GM18511 (cell line): ENCODE data around the gene ZFPM1.
"Not testable (repeated sequence)": the region's sequence is repeated elsewhere in the genome, so short reads cannot be mapped to it uniquely, and the experiment has no call there.

Experiments
- ATAC-seq: cut with Tn5 transposase; IDR thresholded peaks from one replicate; pipeline ENCODE4 v1.9.1; 2021; ENCODE audit warnings: mild to moderate bottlenecking, moderate library complexity; ENCODE audit not compliant: unreplicated experiment

ZFPM1 gene

DNA sequence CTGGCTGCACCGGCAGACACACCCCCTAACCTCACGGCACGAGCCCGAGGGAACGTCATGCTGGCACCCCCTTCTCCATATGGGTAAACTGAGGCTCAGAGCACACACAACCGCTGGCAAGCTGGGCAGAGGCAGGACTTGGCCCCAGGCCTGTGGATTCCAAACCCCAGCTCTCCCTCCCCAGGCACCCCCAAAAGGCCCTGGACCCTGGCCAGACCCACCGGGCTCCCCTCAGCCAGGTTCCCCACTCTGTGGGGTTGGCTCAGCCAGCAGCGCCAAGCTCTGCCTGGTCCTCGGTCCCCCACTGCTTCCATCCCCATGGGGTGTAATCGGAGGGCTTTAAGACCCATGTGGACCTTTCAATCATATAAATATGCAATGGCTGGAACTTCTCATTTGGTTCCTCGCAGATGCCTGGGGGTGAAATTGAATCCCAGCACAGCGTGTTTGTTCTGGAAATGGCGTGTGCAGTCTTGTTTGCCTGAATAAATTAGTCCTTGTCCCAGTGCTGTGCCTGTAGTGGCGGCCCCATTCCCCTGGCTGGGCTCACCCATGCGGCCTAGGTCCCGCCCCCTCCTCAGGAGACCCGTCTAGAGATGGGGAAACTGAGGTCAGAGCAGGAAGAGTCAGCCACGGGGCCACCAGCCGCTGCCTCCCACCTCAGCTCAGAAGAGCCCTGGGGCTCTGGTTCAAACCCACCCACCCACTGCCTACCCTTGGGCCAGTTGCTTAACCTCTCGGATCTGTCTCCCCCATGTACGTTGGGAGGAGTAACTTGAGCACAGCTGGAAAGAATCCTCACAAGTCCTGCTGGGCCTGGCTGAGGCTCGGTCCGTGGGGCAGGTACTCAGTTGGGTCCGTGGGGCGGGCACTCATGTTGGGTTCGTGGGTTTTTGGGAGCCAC is 57.3 kb downstream of the ZFPM1 start:
- ATAC-seq: no peak

DNA sequence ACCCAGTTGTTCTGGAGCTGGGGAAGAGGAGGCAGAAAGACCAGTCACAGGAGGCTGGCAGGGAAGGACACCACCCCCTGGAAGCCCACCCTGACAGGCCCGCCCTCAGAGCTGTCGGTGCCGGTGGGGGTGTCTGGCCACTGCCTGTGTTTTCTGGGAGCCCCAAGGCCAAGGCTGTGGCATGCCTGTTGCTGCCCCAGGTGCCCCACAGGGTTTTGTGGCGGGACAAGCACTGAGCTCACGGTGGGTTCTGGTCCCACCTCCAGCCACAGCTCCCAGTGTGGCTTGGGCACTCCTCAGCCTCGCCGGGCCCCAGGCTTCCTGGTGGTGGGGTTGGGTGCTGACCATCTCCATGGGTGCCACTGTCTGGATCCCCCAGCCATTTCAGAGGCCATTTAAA is 58.0 kb downstream of the ZFPM1 start:
- no peak for ATAC-seq

DNA sequence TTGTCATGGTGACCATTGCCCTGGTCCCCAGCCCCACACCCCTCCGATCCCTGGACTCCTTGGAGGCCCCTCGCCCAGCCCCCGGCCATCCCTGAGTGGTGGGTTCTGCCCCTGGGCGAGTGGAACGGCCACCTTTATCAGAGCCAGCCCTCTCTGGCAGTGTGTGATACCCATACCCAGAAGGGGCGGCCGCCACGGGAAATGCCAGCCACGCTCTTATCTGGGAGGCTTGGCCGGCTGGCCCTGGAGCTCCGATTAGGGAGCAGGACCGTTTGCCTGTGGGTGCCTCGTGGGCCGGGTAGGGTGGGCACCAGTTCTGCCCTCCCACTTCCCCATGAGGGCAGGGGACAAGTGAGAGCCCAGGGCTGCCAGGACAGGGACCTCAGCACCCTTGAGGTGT is 58.8 kb downstream of the ZFPM1 start:
- no peak for ATAC-seq

DNA sequence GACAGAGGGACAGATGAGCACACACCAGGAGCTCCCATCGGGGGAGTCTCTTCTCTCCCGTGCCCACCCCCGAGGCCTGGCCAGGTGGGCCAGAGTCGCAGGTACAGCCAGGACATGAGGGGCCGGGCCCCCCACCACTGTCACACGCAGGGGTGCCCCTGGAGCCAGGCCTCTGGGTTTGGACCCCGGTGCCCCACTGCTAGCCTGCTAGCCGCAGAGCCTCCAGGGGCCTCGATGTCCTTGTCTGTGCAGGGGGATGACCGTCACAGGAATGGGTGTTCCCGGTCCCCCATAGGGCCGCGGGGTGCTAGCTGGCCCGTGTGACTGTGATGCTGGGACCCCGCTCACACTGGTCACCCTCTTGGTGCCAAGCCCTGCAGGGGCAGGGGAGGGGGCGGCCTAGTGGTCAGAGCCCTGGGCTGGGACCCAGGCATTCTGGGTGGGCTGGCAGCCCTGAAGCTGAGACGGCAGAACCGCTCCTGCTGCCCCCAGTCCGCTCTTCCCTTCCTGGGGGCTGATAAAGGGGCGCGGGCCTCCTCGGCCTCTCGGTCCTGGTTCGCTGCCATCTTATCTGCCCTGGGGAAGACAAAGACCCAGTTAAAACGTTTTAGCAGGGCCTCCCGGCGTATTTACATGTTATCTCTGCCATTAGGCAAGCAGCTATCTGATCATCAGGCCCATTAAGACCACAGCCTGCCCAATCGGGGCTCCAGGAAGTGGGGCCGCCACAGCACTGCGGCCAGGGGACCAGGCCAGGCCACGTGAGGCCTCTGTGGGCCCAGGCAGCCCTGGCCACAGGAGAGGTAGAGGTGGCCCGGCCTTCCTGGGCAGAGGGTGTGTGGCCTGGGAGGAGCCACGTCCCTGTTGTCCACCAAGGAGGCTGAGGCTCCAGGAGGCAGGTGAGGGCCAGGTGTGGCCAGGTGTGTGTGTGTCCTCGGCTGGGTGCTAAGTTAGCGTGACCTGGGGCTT is 59.9 kb downstream of the ZFPM1 start:
- no peak for ATAC-seq

- ATAC-seq: no peak
Observed at GRCh38 chr16:88514070-88514469, 61.0 kb downstream of the ZFPM1 start.

- no peak for ATAC-seq
Observed at GRCh38 chr16:88514526-88515232, 61.6 kb downstream of the ZFPM1 start.

GRCh38 chr16:88515371-88515770 is 62.3 kb downstream of the ZFPM1 start:
- ATAC-seq: no peak

GRCh38 chr16:88515925-88516594 is 63.0 kb downstream of the ZFPM1 start:
- no peak for ATAC-seq

DNA sequence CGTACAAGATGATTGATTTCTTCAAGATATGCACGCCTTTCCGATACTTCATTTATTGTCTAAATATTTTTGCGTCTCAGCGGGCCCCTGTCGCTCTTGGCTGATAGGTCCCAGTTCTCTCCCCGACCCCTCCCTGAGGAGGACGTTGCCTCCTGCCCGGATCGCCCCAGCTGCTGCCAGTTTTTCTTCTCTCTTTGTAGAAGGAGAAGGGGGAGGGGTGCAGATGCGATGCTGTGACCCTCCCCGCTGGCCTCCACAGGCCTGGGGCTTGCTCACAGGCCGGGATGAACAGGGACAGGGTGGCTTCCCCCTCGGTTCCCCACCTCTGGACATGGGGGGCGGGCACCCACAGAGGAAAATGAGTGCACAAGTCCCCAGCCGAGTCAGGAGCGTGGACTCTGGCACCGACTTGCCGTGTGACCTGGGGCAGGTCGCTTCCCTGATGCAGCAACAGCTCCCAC is 63.6 kb downstream of the ZFPM1 start:
- ATAC-seq: no peak

- ATAC-seq: not testable (repeated sequence)
Observed at GRCh38 chr16:88517208-88517774, 64.2 kb downstream of the ZFPM1 start.

DNA sequence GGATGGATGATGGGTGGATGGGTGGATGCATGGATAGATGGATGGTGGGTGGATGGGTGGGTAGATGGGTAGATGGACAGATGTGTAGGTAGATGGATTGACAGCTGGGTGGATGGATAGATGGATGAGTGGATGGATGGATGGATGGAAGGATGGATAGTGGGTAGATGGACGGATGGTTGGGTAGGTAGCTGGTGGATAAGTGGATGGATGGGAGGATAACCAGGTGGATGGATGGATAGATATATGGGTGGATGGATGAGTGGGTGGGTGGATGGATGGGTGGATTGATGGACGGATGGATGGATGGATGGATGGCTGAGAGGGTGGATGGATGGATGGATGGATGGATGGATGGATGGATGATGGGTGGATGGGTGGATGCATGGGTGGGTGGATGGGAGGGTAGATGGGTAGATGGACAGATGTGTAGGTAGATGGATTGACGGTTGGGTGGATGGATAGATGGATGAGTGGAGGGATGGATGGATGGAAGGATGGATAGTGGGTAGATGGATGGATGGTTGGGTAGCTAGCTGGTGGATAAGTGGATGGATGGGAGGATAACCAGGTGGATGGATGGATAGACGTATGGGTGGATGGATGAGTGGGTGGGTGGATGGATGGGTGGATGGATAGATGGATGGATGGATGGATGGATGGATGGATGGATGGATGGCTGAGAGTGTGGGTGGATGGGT is 65.5 kb downstream of the ZFPM1 start:
- ATAC-seq: not testable (repeated sequence)

- no peak for ATAC-seq
Observed at GRCh38 chr16:88519240-88519639, 66.2 kb downstream of the ZFPM1 start.

- no peak for ATAC-seq
Observed at GRCh38 chr16:88519938-88520653, 67.0 kb downstream of the ZFPM1 start.

- ATAC-seq: no peak
Observed at GRCh38 chr16:88521674-88522073, 68.6 kb downstream of the ZFPM1 start.

- ATAC-seq: no peak
Observed at GRCh38 chr16:88522276-88522949, 69.3 kb downstream of the ZFPM1 start.

DNA sequence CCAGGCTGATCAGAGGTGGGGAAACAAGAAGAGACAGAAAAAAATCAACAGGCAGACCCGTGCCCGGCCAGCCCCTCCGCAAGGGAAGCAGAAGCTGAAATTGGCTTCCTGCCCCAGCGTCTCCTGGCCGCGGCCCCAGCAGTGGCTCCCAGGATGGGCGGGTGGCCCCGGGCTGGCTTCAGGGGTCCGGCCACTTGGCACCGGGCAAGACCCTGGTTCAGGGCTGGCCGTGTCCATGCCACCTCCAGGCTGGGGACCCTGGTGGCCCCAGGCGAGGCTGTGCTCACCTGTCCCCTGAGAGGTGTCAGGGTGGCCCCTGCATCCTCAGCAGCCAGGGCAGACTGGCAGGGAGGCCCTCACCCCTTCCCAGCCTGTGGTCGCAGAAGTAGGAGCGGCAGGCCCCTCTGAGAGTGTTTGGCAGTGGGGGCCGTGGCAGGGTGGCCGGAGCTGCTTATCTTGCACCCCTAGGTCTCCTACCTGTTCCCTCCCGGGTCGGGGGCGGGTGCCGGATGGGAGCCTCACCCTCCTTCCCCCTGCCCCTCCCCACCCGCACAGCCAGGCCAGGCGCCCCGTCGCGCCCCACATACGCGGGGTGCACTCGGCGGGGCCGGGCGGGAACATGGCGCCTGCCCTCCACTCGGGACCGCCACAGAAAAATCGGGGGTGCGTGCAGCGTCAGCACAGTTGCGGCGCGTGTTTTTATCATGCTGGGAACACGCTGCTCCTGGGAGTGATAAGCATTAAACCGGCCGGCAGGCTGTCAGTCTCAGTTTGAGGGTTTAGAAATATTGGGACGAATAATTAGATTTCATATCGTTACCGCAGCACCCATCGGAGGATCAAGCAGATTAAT is 70.5 kb downstream of the ZFPM1 start:
- ATAC-seq: no peak

GRCh38 chr16:88524274-88524972 is 71.3 kb downstream of the ZFPM1 start:
- ATAC-seq: no peak
